ENCODE results near the gene GRID1. TPM values are rescaled to one million over a fixed set of nuclear protein-coding genes. Genes with fewer than 3 reads are reported as not detected.

The GRID1 gene
- total RNA-seq, 4 donors from 2014 or later, result 1.4 to 4.9 (median 2.0) TPM

DNA sequence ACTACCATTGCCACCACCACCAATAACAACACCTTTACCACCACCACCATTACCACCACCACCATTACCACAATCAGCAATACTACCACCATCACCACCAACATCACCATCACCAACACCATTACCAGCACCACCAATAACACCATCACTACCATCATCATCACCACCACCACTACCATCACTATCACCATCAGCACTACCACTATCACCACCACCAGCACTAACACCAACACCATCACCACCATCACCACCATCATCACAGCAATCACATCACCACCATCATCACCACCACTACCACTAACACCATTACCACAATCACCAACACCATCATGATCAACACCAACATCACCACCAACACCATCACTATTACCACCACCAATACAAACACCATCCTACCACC lies 249.5 kb downstream of the GRID1 start:
- H3K4me3 ChIP-seq (ENCODE audit: low read depth, poor library complexity, severe bottlenecking), result no peak overlapping the region
- peak in 1 of 2 donors; percentile 23 for DNase-seq (ENCODE audit: low spot score in 2 of 2)
- intact Hi-C loops (cut with DNase I; ENCODE audit: low total_unique reads), result no loop called here
- TF ChIP-seq, protein P1, sequence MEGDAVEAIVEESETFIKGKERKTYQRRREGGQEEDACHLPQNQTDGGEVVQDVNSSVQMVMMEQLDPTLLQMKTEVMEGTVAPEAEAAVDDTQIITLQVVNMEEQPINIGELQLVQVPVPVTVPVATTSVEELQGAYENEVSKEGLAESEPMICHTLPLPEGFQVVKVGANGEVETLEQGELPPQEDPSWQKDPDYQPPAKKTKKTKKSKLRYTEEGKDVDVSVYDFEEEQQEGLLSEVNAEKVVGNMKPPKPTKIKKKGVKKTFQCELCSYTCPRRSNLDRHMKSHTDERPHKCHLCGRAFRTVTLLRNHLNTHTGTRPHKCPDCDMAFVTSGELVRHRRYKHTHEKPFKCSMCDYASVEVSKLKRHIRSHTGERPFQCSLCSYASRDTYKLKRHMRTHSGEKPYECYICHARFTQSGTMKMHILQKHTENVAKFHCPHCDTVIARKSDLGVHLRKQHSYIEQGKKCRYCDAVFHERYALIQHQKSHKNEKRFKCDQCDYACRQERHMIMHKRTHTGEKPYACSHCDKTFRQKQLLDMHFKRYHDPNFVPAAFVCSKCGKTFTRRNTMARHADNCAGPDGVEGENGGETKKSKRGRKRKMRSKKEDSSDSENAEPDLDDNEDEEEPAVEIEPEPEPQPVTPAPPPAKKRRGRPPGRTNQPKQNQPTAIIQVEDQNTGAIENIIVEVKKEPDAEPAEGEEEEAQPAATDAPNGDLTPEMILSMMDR (IDR thresholded peaks at IDR 0.05), result peak in 1 of 3 donors; percentile 38
- no peak for TF ChIP-seq POLR2A (IDR thresholded peaks at IDR 0.05)

DNA sequence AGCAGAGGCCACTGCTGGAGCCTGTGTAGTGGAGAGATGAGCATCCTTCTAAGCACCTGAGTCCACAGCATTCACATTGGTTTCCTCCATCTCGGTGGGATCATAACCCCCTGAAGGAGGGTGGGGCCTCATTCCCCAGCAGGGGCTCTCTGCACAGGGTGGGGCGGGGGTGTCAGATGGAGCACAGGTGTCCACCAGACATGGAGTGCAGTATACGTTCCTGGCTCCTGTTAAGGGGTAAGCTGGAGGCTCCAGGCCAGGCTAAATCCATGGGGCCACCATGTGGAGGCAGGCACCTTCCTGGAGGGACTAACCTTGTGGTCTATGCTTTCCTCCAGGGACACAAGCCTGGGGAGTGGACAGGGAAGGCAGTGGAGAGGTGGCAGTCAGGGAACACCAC lies 252.6 kb downstream of the GRID1 start:
- H3K4me3 ChIP-seq (ENCODE audit: low read depth, poor library complexity, severe bottlenecking), result no peak overlapping the region
- peak in 1 of 2 donors; percentile 78 for DNase-seq (ENCODE audit: low spot score in 2 of 2)
- intact Hi-C loops (cut with DNase I; ENCODE audit: low total_unique reads), result no loop called here
- WGBS, 2 donors, result 82 to 90% methylated on average over 3 of the region's 3 CpGs
- TF ChIP-seq POLR2A (IDR thresholded peaks at IDR 0.05), result no peak
- TF ChIP-seq, protein P1 (IDR thresholded peaks at IDR 0.05), result no peak

DNA sequence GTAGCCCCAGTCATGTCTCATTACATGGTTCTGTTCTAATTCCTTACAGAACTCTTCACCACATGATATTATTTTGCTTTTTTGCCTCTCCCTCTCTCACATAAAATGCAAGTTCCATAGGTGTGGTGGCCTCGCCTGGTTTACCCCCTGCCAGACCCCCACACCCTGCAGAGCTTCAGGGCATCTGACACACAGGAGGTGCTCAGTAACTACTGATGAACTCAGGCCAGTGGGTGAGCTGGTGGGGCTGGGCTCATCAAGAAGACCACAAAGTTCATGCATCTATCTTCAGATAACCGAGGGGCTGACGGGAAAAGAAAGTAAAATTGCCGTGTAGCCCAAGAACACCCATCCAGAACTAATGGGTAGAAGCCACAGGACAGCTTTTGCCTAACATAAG lies 253.1 kb downstream of the GRID1 start:
- WGBS, 2 donors, result 90 to 96% methylated on average over 4 of the region's 4 CpGs
- H3K4me3 ChIP-seq (ENCODE audit: low read depth, poor library complexity, severe bottlenecking), result no peak overlapping the region
- intact Hi-C loops (cut with DNase I; ENCODE audit: low total_unique reads), result no loop called here
- peak in 1 of 2 donors; percentile 65 for DNase-seq (ENCODE audit: low spot score in 2 of 2)
- TF ChIP-seq POLR2A (IDR thresholded peaks at IDR 0.05), result no peak
- TF ChIP-seq, protein P1 (IDR thresholded peaks at IDR 0.05), result no peak

DNA sequence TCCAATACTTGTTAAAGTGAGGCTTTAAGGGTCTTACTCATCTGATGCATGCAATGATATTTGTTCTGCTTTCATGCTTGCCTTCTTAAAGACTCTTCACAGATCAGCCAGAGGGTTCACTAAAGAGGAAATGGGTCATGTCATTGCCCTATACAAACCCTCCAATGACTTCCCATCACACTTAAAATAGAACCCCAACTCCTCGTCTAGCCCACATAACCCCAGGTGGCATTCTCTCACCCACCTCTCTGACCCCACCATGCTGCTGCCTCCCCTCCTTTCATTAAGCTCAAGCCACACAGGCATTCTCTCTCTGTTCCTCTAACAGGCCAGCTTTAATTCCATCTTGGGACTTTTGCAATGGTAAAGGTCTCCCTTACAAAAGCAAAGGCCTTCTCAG lies 253.6 kb downstream of the GRID1 start:
- H3K4me3 ChIP-seq (ENCODE audit: low read depth, poor library complexity, severe bottlenecking), result no peak overlapping the region
- peak in 1 of 2 donors; percentile 15 for DNase-seq (ENCODE audit: low spot score in 2 of 2)
- TF ChIP-seq, protein P1 (IDR thresholded peaks at IDR 0.05), result no peak
- TF ChIP-seq POLR2A (IDR thresholded peaks at IDR 0.05), result no peak
- WGBS, 2 donors, result 52 to 56% methylated on average over 1 of the region's 1 CpG
- intact Hi-C loops (cut with DNase I; ENCODE audit: low total_unique reads), result no loop called here

DNA sequence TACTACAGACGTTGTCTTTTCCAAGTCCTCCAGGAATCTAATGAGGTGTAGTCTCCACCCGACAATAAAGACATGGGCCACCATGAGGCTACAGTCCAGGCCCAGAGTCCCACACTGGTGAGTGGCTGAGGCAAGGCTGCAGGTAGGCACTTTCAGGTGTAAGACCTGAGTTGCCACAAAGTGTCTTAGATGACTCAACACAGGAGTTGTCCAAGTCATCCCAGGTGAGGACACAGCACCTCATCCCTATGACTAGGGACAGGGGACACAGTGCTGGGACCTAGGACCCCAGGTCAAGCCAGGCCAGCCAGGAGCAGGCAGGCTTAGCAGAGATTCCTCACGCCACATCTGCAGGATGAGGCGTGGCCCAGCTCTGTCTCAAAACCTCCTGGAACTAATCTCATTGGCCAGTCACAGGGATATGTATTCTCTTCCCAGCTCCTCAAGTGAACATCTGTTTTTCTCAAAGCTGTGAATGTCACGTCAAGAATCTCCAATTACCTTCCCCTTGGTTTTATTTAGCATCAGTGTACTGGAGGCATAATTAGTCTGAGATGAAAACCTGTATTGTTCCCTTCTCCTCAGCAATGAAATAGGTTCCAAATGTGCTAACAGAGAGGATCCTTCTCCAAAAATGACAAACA lies 254.6 kb downstream of the GRID1 start:
- DNase-seq (ENCODE audit: low spot score in 2 of 2), result peak in 1 of 2 donors; percentile 54
- no peak overlapping the region for H3K4me3 ChIP-seq (ENCODE audit: low read depth, poor library complexity, severe bottlenecking)
- WGBS, 2 donors, result 57 to 58% methylated on average over 5 of the region's 5 CpGs
- intact Hi-C loops (cut with DNase I; ENCODE audit: low total_unique reads), result no loop called here
- no peak for TF ChIP-seq POLR2A (IDR thresholded peaks at IDR 0.05)
- TF ChIP-seq, protein P1 (IDR thresholded peaks at IDR 0.05), result no peak

Measured in lower leg skin (tissue), 4 donors.